GM12878 (cell line): ENCODE measurements around the gene NFAM1. TPM values are rescaled to one million over a fixed set of nuclear protein-coding genes. Genes with fewer than 3 reads are reported as not detected.
A peak's percentile ranks its signal among the peaks of the same experiment; 100 is the strongest.

Experiments used
- ATAC-seq: fragments of 200-7000 bp; cut with Tn5 transposase; 3 replicates; pipeline ENCODE4 v1.9.1; 2020; ENCODE audit warnings: mild to moderate bottlenecking, moderate library complexity
- BruUV-seq: library from RNA; stranded (reverse); fragments of 400-500 nt; replicated peaks from 2 replicates; lab custom pipeline; 2021; lab: Mats Ljungman, UMichigan
- CTCF ChIA-PET: fragments of 300-600 bp; sonication (Branson Sonifier 250); formaldehyde crosslinking; extraction: SDS; loops from one replicate; lab custom pipeline; 2021; ENCODE audit warnings: inconsistent platforms; lab: Yijun Ruan, JAX
- POLR2A ChIA-PET: fragments of 350-600 bp; formaldehyde crosslinking; extraction: SDS; loops from one replicate; lab custom pipeline; 2021; ENCODE audit warnings: inconsistent platforms; lab: Charles Lee
- RAD21 ChIA-PET: fragments of 300-600 bp; sonication (Branson Sonifier 250); formaldehyde crosslinking; loops from one replicate; lab custom pipeline; 2023; ENCODE audit warnings: antibody characterized with exemption; ENCODE audit not compliant: unreplicated experiment; lab: Charles Lee
- SMC1A ChIA-PET: fragments of 300-600 bp; sonication (Branson Sonifier 250); formaldehyde crosslinking; loops from one replicate; lab custom pipeline; 2023; ENCODE audit not compliant: unreplicated experiment, uncharacterized antibody; lab: Charles Lee
- DNase-seq: peaks from one replicate; pipeline ENCODE4 v3.0.0-alpha.2; 2011; ENCODE audit warnings: low read depth, low spot score
- FAIRE-seq: peaks from 3 replicates; lab custom pipeline; 2011; peaks lifted over from hg19 to GRCh38; lab: Jason Lieb, UNC
- H2AFZ ChIP-seq: 2 replicates; pipeline ENCODE4 v1.6.0; 2011; ENCODE audit warnings: low read depth, low read length, control low read depth; ENCODE audit not compliant: control insufficient read depth
- H3K27ac ChIP-seq: 2 replicates; pipeline ENCODE4 v1.5.1; 2011; ENCODE audit warnings: control low read depth; ENCODE audit not compliant: control insufficient read depth, insufficient read depth
- H3K27me3 ChIP-seq, 2 experiments: replicated peaks in 1 of 2; 2 replicates each; pipeline versions ENCODE4 v1.6.0 to v1.6.1; 2011; ENCODE audit warnings: low read length in 1 of 2; ENCODE audit not compliant: control insufficient read depth in 2 of 2, insufficient read depth in 2 of 2
- H3K36me3 ChIP-seq, 2 experiments: 2 replicates each; pipeline ENCODE4 v1.5.1; 2011; ENCODE audit warnings: low read length in 1 of 2; ENCODE audit not compliant: control insufficient read depth in 2 of 2, insufficient read depth in 2 of 2
- H3K4me1 ChIP-seq: 2 replicates; pipeline ENCODE4 v1.6.1; 2011; ENCODE audit warnings: mild to moderate bottlenecking, low read length, moderate library complexity, mixed read lengths; ENCODE audit not compliant: control insufficient read depth, insufficient read depth
- H3K4me2 ChIP-seq: 2 replicates; pipeline ENCODE4 v1.6.0; 2011; ENCODE audit warnings: control low read depth; ENCODE audit not compliant: control insufficient read depth, insufficient read depth
- H3K4me3 ChIP-seq: fragments of 200-600 bp; sonication (generic); 2 replicates; pipeline ENCODE4 v1.5.1; 2016
- H3K79me2 ChIP-seq: 2 replicates; pipeline ENCODE4 v1.6.0; 2011; ENCODE audit warnings: low read length; ENCODE audit not compliant: control insufficient read depth, insufficient read depth
- H3K9ac ChIP-seq: 2 replicates; pipeline ENCODE4 v1.8.0; 2011; ENCODE audit warnings: low read length, control low read depth, mixed read lengths; ENCODE audit not compliant: control insufficient read depth, insufficient read depth
- H3K9me3 ChIP-seq: replicated peaks from 3 replicates; pipeline ENCODE4 v1.5.1; 2011; ENCODE audit warnings: mild to moderate bottlenecking, low read length; ENCODE audit not compliant: control insufficient read depth, insufficient read depth
- H4K20me1 ChIP-seq: 2 replicates; pipeline ENCODE4 v1.6.0; 2011; ENCODE audit not compliant: control insufficient read depth, insufficient read depth
- ATF7 ChIP-seq: fragments of 450-650 bp; IDR thresholded peaks from 2 replicates; pipeline ENCODE4 v1.6.1; 2016; ENCODE audit warnings: low read depth, mild to moderate bottlenecking
- BCL11A ChIP-seq: IDR thresholded peaks from 2 replicates; pipeline ENCODE4 v1.6.1; 2011; ENCODE audit warnings: low read depth, low read length
- ETV6 ChIP-seq, 2 experiments: fragments of 450-650 bp in 1 of 2; IDR thresholded peaks in 1 of 2; conservative IDR thresholded peaks in 1 of 2; 2 replicates each; pipeline ENCODE4 v1.6.1; 2014; ENCODE audit warnings: antibody characterized with exemption in 1 of 2, borderline replicate concordance in 1 of 2, low read depth in 1 of 2, mild to moderate bottlenecking in 1 of 2, moderate library complexity in 1 of 2
- HDGF ChIP-seq: fragments of 450-650 bp; IDR thresholded peaks from 2 replicates; pipeline ENCODE4 v1.6.1; 2016; ENCODE audit warnings: antibody characterized with exemption
- LARP7 ChIP-seq: fragments of 450-650 bp; IDR thresholded peaks from 2 replicates; pipeline ENCODE4 v1.6.1; 2017; ENCODE audit warnings: mild to moderate bottlenecking
- NBN ChIP-seq: fragments of 450-650 bp; IDR thresholded peaks from 2 replicates; pipeline ENCODE4 v1.6.1; 2016
- NFYB ChIP-seq: IDR thresholded peaks from 2 replicates; pipeline ENCODE4 v1.6.1; 2011; ENCODE audit warnings: low read depth, mild to moderate bottlenecking, low read length, improper control_type of control experiment, moderate library complexity; ENCODE audit not compliant: insufficient read depth
- NR2C2 ChIP-seq: IDR thresholded peaks from 2 replicates; pipeline ENCODE4 v1.6.1; 2011; ENCODE audit warnings: borderline replicate concordance, low read depth; ENCODE audit not compliant: control insufficient read depth, insufficient read length
- NRF1 ChIP-seq: conservative IDR thresholded peaks from 2 replicates; pipeline ENCODE4 v1.6.1; 2011; ENCODE audit warnings: mild to moderate bottlenecking, low read depth, low read length, improper control_type of control experiment
- PML ChIP-seq: IDR thresholded peaks from 2 replicates; pipeline ENCODE4 v1.6.1; 2012; ENCODE audit warnings: low read length, inconsistent platforms
- POLR2A ChIP-seq: IDR thresholded peaks from 2 replicates; pipeline ENCODE4 v1.6.1; 2011; ENCODE audit warnings: low read depth, mild to moderate bottlenecking, low read length
- POLR2AphosphoS5 ChIP-seq: IDR thresholded peaks from 2 replicates; pipeline ENCODE4 v1.6.1; 2011; ENCODE audit warnings: mild to moderate bottlenecking, low read length, inconsistent platforms
- RAD51 ChIP-seq: fragments of 450-650 bp; IDR thresholded peaks from 2 replicates; pipeline ENCODE4 v1.6.1; 2016; ENCODE audit warnings: moderate library complexity, mild to moderate bottlenecking, inconsistent platforms
- RFX5 ChIP-seq: IDR thresholded peaks from 2 replicates; pipeline ENCODE4 v1.6.1; 2011; ENCODE audit warnings: low read depth, low read length, improper control_type of control experiment
- SMAD1 ChIP-seq: fragments of 450-650 bp; IDR thresholded peaks from 2 replicates; pipeline ENCODE4 v1.6.1; 2018; ENCODE audit warnings: mild to moderate bottlenecking, low read depth; ENCODE audit not compliant: partially characterized antibody
- SMC3 ChIP-seq: IDR thresholded peaks from 2 replicates; pipeline ENCODE4 v1.6.1; 2011; ENCODE audit warnings: low read length, improper control_type of control experiment, borderline replicate concordance
- SP1 ChIP-seq: IDR thresholded peaks from one replicate; pipeline ENCODE4 v1.6.1; 2011; ENCODE audit warnings: low read depth, low read length
- WGBS: methylation state at CpG from one replicate; pipeline ENCODE4 v1.1.6; 2016; ENCODE audit warnings: low lambda C conversion rate; ENCODE audit not compliant: insufficient replicate concordance, insufficient coverage; ENCODE audit errors: missing lambda C conversion rate; 5-methylcytosine and 5-hydroxymethylcytosine counted together
- in situ Hi-C: fragments of 300-500 bp; cut with MboI; formaldehyde crosslinking; loops from 9 replicates; pipeline ENCODE4 v1.14.3; 2018; ENCODE audit warnings: mixed read lengths
- intact Hi-C: fragments of 100-400 bp; cut with micrococcal nuclease; formaldehyde crosslinking; loops from one replicate; pipeline ENCODE4 v1.14.2; 2022; ENCODE audit not compliant: unreplicated experiment
- polyA plus RNA-seq, 11 experiments: library from polyadenylated mRNA; depleted of rRNA in 4 of 11; unstranded in 6 of 11; stranded (reverse) in 5 of 11; fragments of >200 nt; fragmentation: Nextera tagmentation in 4 of 11; fragmentation: Illumina TruSeq in 1 of 11; extraction: Ambion mirVana in 4 of 11; extraction: Trizol in 1 of 11; gene quantifications; 1 replicate in 1 of 11; 2 replicates in 10 of 11; pipeline versions ENCODE4 v1.2.1 to v1.2.3, GENCODE V29; 2011 to 2016; ENCODE audit warnings: inconsistent platforms in 2 of 11, missing spikeins in 2 of 11, low read depth in 1 of 11
- total RNA-seq, 4 experiments: library from RNA; depleted of rRNA in 3 of 4; stranded (reverse); fragments of >200 nt in 3 of 4; fragmentation: Illumina TruSeq in 1 of 4; extraction: Trizol in 1 of 4; gene quantifications; 2 replicates each; pipeline versions ENCODE4 v1.2.1 to v1.2.3, GENCODE V29; 2013 to 2021
- TF ChIP-seq, protein P1 (sequence below): fragments of 450-650 bp; IDR thresholded peaks from 2 replicates; pipeline ENCODE4 v1.6.1; 2016; ENCODE audit warnings: mild to moderate bottlenecking
- TF ChIP-seq, protein P2 (sequence below): IDR thresholded peaks from 2 replicates; pipeline ENCODE4 v1.6.1; 2012; ENCODE audit warnings: low read depth, low read length, improper control_type of control experiment

The NFAM1 gene
- total and polyA plus RNA-seq, 10 of the 15 experiments (the other 5 are each of a cell fraction or from before 2014, with no cell fraction given) = 0.13 to 1.3 (median 0.24) TPM; not detected in 3

DNA sequence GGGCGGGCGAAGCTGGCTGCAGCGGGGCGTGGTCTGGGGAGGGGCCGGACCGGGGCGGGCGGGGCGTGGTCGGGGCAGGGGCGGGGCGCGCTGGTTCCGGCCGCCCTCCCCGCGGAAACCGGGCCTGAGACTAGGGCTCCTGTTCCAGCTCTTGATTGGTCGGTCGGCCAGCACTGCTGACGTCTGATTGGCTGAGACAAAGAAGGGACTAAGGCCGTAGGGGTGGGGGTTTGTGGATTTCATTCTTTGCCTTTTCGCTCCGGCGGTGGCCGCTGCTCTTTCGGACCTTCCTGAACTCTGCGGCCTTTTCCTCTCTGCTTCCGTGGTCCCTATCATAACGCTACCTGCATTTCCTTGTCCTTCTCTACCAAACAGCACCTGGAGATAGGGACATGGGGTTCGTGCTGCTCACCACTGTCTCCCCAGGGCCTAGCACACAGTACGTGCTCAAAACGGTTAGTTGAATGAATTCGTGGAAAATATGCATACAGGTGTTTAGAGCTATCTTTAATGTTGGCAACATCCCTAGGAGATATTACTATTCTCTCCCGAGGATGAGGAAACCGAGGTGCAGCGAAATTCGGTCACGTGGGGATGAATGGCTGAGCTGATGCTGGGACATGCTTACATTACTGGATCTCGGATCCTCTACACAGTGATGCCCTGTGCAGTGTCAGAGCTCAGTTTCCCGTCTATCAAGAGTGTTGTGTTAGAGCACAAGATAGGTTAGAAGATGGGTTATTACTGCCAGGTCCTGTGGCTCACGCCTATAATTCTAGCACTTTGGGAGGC is 62.8 kb downstream of the NFAM1 start:
- RAD21 ChIA-PET = interaction anchor here (0.7 to 1.9 kb wide), 11 partner anchors 12 to 196 kb away, joined by 3 to 9 read pairs (median 3); no protein-coding TSS in a partner anchor
- SMC1A ChIA-PET = interaction anchor here (0.6 to 1.8 kb wide), 8 partner anchors 11 to 107 kb away, joined by 3 to 8 read pairs (median 3); no protein-coding TSS in a partner anchor
- H3K36me3 ChIP-seq = no peaks in the 10 kb centered on the region
- peak overlapping the region; percentile 93 for H3K4me2 ChIP-seq
- intact Hi-C loops = loop anchor here (1.0 to 5.0 kb wide), 3 partner anchors 47 to 68 kb away; no protein-coding TSS in a partner anchor
- peak overlapping the region; percentile 17; the same call in 1 of the 2 replicates for H3K9ac ChIP-seq
- TSS peak; percentile 82 for BruUV-seq
- CTCF ChIA-PET = interaction anchor here (0.7 to 1.5 kb wide), 5 partner anchors 28 to 279 kb away, joined by 3 to 10 read pairs (median 3); partner anchors contain the start of gene NDUFA6
- ATAC-seq (peak; percentile 99), DNase-seq (peak; percentile 71), FAIRE-seq (peak; percentile 84)
- POLR2A ChIA-PET = interaction anchor here (0.7 to 1.9 kb wide), 5 partner anchors 13 to 279 kb away, joined by 3 to 6 read pairs (median 3); partner anchors contain the start of gene NDUFA6
- TF ChIP-seq NRF1 (no peak), ATF7 (peak; percentile 61; the same call in 1 of the 2 replicates), SMC3 (0 out of 2 replicates have a peak, but pooled peaks have one; percentile 9), SP1 (peak; percentile 75), POLR2AphosphoS5 (0 out of 2 replicates have a peak, but pooled peaks have one; percentile 38), NBN (peak; percentile 61), NFYB (peak; percentile 73), BCL11A (no peak), RAD51 (peak; percentile 73; the same call in 1 of the 2 replicates), HDGF (0 out of 2 replicates have a peak, but pooled peaks have one; percentile 62), POLR2A (peak; percentile 61), SMAD1 (peak; percentile 40), RFX5 (0 out of 2 replicates have a peak, but pooled peaks have one; percentile 67), PML (no peak), ETV6 (conservative IDR thresholded peaks at IDR 0.05 in 1 of 2, IDR thresholded peaks at IDR 0.05 in 1 of 2; ENCODE audit: borderline replicate concordance in 1 of 2, low read depth in 1 of 2) (no peak), NR2C2 (no peak), LARP7 (peak; percentile 18; the same call in 1 of the 2 replicates)
- TF ChIP-seq, protein P1, sequence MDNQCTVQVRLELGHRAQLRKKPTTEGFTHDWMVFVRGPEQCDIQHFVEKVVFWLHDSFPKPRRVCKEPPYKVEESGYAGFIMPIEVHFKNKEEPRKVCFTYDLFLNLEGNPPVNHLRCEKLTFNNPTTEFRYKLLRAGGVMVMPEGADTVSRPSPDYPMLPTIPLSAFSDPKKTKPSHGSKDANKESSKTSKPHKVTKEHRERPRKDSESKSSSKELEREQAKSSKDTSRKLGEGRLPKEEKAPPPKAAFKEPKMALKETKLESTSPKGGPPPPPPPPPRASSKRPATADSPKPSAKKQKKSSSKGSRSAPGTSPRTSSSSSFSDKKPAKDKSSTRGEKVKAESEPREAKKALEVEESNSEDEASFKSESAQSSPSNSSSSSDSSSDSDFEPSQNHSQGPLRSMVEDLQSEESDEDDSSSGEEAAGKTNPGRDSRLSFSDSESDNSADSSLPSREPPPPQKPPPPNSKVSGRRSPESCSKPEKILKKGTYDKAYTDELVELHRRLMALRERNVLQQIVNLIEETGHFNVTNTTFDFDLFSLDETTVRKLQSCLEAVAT = 0 out of 2 replicates have a peak, but pooled peaks have one; percentile 53
- TF ChIP-seq, protein P2, sequence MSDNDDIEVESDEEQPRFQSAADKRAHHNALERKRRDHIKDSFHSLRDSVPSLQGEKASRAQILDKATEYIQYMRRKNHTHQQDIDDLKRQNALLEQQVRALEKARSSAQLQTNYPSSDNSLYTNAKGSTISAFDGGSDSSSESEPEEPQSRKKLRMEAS = 0 out of 2 replicates have a peak, but pooled peaks have one; percentile 12
- 8% methylated on average over 30 of the region's 42 CpGs for WGBS
- H2AFZ ChIP-seq = peak overlapping the region; percentile 89
- H4K20me1 ChIP-seq = no peaks in the 10 kb centered on the region
- no peak overlapping the region for H3K27ac ChIP-seq
- H3K9me3 ChIP-seq = no peaks in the 10 kb centered on the region; the same call in 2 of the 3 replicates
- no peaks in the 10 kb centered on the region for H3K79me2 ChIP-seq
- peaks cover 15 to 20% of the 10 kb centered on the region in 2 experiments; a peak in 3 of 4 replicates for H3K27me3 ChIP-seq
- in situ Hi-C loops = no loop called here
- H3K4me3 ChIP-seq = peak overlapping the region; percentile 81
- peaks cover 12% of the 10 kb centered on the region for H3K4me1 ChIP-seq
